NAMALWA (cell line): Measurements from ENCODE around the gene SF3B1.
"Not testable (repeated sequence)": the region's sequence is repeated elsewhere in the genome, so short reads cannot be mapped to it uniquely, and the experiment has no call there.

Experiments used
- DNase-seq: peaks from one replicate; pipeline ENCODE4 v3.0.0-alpha.2; 2015; ENCODE audit warnings: low spot score

SF3B1 gene

GRCh38 chr2:197343968-197344367 is 90.9 kb downstream of the SF3B1 start:
- DNase-seq, result not testable (repeated sequence)

DNA sequence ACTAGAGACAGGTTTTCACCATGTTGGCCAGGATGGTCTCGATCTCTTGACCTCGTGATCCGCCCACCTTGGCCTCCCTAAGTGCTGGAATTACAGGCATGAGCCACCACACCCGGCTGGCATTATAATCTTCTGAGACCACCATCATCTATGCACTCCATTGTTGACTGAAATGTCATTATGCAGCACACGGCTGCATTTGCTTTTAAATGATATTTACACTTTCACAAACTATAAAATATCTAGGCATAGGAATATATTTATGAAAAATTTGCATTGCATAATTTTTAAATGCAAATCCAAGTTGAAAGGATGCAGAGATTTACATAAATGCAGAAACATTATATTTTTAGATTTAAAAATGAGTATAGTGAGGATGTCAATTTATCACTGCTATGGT is 94.2 kb downstream of the SF3B1 start:
- no peak for DNase-seq
